ENCODE measurements around the gene TFG. TPM values are rescaled to one million over a fixed set of nuclear protein-coding genes. Genes with fewer than 3 reads are reported as not detected.

The TFG gene
- total RNA-seq, 4 donors from 2014 or later = 49.4 to 131 (median 66.8) TPM

DNA sequence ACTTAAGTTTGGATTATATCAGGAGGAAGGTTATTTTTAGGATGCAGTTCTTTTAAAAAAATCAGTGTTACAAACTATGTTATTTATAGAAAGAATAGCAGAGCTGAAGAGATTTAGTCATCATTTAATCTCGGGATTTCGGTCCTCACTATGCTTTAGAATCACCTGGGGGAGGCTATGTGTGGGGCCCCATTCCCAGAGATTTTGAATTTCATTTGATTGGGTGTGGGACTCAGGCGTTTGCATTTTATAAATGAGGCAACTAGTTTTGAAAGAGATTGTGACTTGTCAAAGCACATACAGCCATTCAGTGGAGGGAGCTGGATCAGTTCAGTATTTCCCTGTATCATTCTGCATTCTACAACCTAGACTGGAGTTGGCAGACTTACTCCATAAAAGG is 36.8 kb downstream of the TFG start:
- TF ChIP-seq, protein P1, sequence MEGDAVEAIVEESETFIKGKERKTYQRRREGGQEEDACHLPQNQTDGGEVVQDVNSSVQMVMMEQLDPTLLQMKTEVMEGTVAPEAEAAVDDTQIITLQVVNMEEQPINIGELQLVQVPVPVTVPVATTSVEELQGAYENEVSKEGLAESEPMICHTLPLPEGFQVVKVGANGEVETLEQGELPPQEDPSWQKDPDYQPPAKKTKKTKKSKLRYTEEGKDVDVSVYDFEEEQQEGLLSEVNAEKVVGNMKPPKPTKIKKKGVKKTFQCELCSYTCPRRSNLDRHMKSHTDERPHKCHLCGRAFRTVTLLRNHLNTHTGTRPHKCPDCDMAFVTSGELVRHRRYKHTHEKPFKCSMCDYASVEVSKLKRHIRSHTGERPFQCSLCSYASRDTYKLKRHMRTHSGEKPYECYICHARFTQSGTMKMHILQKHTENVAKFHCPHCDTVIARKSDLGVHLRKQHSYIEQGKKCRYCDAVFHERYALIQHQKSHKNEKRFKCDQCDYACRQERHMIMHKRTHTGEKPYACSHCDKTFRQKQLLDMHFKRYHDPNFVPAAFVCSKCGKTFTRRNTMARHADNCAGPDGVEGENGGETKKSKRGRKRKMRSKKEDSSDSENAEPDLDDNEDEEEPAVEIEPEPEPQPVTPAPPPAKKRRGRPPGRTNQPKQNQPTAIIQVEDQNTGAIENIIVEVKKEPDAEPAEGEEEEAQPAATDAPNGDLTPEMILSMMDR (IDR thresholded peaks at IDR 0.05; ENCODE audit: low read depth) = no peak

DNA sequence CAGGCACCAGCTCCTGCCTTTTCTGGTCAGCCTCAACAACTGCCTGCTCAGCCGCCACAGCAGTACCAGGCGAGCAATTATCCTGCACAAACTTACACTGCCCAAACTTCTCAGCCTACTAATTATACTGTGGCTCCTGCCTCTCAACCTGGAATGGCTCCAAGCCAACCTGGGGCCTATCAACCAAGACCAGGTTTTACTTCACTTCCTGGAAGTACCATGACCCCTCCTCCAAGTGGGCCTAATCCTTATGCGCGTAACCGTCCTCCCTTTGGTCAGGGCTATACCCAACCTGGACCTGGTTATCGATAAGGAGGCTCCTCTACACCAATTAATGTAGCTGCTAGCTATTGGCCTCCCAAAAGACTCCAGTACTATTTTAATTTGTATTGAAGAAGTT is 38.9 kb downstream of the TFG start:
- TF ChIP-seq, protein P1 (IDR thresholded peaks at IDR 0.05; ENCODE audit: low read depth) = no peak

DNA sequence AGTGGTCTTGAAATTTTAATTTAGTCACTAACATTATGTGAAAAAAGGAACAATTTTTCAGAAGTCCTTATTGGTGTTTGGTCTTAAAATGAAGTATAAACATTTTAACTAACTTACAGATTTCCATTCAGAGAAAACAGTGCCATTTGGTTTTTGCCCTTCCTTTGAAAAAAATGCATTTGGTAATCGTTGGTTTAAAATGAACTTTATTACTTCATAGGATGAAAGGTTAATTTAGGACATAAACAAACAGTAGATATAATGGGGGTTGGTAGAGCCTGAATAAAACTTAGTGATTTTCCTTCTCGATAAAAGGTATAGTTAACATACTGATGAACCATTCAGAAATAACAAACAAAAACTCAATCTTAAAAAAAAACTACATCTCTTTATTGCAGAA is 39.7 kb downstream of the TFG start:
- TF ChIP-seq, protein P1 (IDR thresholded peaks at IDR 0.05; ENCODE audit: low read depth) = no peak

DNA sequence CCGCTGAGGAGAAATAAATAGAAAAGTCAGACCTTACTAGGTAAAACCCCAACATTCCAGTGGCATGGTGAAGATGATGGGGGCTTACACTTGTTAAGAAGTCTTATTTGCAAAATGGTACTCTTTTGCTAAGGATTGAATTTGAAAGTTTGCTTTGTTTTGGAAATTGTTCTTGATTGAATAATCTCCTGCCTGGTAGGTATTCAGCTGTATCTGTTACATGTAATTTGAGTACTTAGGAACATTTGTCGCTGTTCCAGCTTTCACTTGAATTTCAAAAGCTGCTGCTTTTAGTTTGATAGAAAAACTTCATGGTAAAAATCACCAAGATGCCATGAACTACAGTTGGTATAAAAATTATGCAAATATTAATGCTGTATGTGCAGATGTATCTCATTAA is 44.6 kb downstream of the TFG start:
- TF ChIP-seq, protein P1 (IDR thresholded peaks at IDR 0.05; ENCODE audit: low read depth) = no peak

DNA sequence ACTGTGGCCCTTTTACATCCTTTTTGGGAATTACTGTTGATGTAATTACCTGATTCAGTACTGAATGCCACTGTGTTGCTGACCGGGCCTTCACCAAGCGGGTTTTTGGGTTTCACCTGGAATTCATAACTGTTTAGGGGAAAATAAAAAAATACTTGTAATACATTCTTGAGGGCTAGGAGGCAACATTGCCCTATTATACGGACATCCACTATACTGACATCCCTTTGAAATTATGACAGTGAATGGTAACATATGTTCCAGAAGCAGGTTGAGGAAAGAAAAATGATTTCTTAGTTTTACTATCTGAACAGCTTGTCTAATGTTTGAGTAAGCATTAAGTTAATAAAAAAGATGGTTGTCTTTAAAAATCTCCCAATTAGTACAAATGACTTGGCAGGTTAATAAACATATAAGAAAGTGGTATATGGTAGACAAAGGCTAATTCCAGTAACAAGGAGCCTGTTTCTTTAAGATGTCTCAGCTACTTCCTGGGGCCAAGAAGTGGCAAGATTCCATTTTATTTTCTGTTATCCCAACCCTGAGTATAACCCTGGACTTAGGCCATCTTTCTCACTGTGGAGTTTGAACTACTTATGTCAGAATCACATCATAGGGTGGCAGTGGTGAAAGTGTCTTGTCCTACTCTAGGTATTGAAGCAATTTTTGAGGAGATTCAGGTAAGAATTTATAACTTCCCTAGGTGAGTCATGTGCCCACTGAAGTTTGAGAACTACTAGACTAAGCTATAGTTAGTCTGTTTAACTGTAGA is 45.5 kb downstream of the TFG start:
- TF ChIP-seq, protein P1 (IDR thresholded peaks at IDR 0.05; ENCODE audit: low read depth) = no peak

DNA sequence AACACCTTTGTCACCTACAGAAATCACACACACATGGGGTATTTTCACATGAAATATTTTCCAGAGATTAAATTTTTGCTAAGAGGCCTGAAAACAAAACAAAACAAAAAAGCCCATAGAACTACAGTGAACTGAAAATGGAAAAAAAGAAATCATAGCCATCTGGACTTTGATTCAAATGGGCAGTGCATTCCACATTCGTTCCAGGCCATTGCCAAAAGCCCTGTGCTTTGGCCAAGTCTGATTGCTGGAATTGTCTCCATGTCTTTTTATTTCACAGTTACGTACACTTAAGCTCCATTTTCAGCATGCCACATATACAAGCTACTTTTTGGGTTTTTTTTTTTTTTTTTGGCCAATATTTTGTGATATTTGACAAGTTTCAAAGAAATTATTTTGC is 47.1 kb downstream of the TFG start:
- TF ChIP-seq, protein P1 (IDR thresholded peaks at IDR 0.05; ENCODE audit: low read depth) = no peak

DNA sequence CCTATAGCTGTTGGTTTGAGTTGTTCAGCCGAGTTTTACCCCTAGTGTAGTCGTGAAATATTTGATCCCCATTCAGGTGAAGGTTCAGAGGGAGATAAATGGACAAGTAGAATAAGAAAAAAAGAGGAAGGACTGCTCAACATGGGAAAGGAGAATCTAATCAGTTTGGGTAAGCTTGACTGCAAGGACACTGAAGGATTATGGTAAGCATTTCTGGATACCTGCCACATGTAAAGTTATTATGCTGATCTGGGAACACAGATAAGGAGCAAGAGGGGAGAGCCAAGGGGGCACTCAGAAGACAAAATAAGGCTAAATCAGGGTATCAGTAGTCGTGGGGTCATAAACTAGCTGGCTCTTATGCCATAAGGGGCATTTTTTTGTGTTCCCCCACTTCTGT is 49.9 kb downstream of the TFG start:
- TF ChIP-seq, protein P1 (IDR thresholded peaks at IDR 0.05; ENCODE audit: low read depth) = no peak

Measured in subcutaneous adipose tissue (tissue), 4 donors.